Coronary artery (tissue), 2 donors: Measurements from ENCODE around the gene IFIT2.

Experiments used
- DNase-seq: peaks from one replicate; pipeline ENCODE4 v3.0.0-alpha.2; 2017; ENCODE audit warnings: low spot score
- H3K27ac ChIP-seq, 2 donors: fragments of 200-600 bp; sonication (generic); one replicate each; pipeline ENCODE4 v1.5.1; 2016 to 2019
- H3K4me3 ChIP-seq: fragments of 200-600 bp; sonication (generic); 2 replicates; pipeline ENCODE4 v1.5.1; 2016; ENCODE audit warnings: mild to moderate bottlenecking, moderate library complexity
- CTCF ChIP-seq: fragments of 200-600 bp; sonication (generic); IDR thresholded peaks from one replicate; pipeline ENCODE4 v1.5.1; 2019; ENCODE audit warnings: antibody characterized with exemption

The IFIT2 gene

GRCh38 chr10:89332123-89332633 lies 30.3 kb downstream of the IFIT2 start:
- no peak for DNase-seq
- TF ChIP-seq CTCF = no peak
- Histone ChIP-seq H3K27ac (peak overlapping the region; percentile 60 to 82), H3K4me3 (peak overlapping the region; percentile 65)

GRCh38 chr10:89335226-89335625 lies 33.4 kb downstream of the IFIT2 start:
- Histone ChIP-seq H3K4me3 (no peak overlapping the region), H3K27ac (no peak overlapping the region)
- DNase-seq = no peak
- TF ChIP-seq CTCF = no peak

GRCh38 chr10:89336241-89336640 lies 34.4 kb downstream of the IFIT2 start:
- H3K27ac ChIP-seq = no peak overlapping the region

GRCh38 chr10:89337484-89337883 lies 35.6 kb downstream of the IFIT2 start:
- no peak overlapping the region for H3K27ac ChIP-seq
- no peak for DNase-seq
- no peak for TF ChIP-seq CTCF

More at GRCh38 chr10:89336241-89336640, 34.4 kb downstream of the IFIT2 start:
- no peak for TF ChIP-seq CTCF
- no peak overlapping the region for H3K4me3 ChIP-seq
- DNase-seq = no peak

GRCh38 chr10:89338713-89339112 lies 36.9 kb downstream of the IFIT2 start:
- DNase-seq = no peak
- Histone ChIP-seq H3K4me3 (no peak overlapping the region), H3K27ac (no peak overlapping the region)
- TF ChIP-seq CTCF = no peak

More at GRCh38 chr10:89337484-89337883, 35.6 kb downstream of the IFIT2 start:
- H3K4me3 ChIP-seq = no peak overlapping the region

GRCh38 chr10:89339875-89340274 lies 38.0 kb downstream of the IFIT2 start:
- no peak overlapping the region for H3K27ac ChIP-seq
- TF ChIP-seq CTCF = no peak

GRCh38 chr10:89341649-89342048 lies 39.8 kb downstream of the IFIT2 start:
- DNase-seq = no peak
- Histone ChIP-seq H3K27ac (no peak overlapping the region), H3K4me3 (no peak overlapping the region)
- no peak for TF ChIP-seq CTCF

More at GRCh38 chr10:89339875-89340274, 38.0 kb downstream of the IFIT2 start:
- H3K4me3 ChIP-seq = no peak overlapping the region
- no peak for DNase-seq
